Skin epidermis (tissue), 12 donors: ENCODE results near the gene KRT72.

ENCODE experiments used
- H3K27ac ChIP-seq, 21 experiments: fragments of 200-600 bp; sonication (generic) in 11 of 21; one replicate each; pipeline ENCODE4 v1.5.0; 2020; ENCODE audit warnings: mild to moderate bottlenecking in 3 of 21, inconsistent platforms in 2 of 21, moderate library complexity in 2 of 21
- H3K4me3 ChIP-seq, 7 experiments: fragments of 200-600 bp; sonication (generic) in 2 of 7; one replicate each; pipeline ENCODE4 v1.5.0; 2020; ENCODE audit warnings: inconsistent platforms in 2 of 7, mild to moderate bottlenecking in 2 of 7, moderate library complexity in 1 of 7

KRT72 gene

DNA sequence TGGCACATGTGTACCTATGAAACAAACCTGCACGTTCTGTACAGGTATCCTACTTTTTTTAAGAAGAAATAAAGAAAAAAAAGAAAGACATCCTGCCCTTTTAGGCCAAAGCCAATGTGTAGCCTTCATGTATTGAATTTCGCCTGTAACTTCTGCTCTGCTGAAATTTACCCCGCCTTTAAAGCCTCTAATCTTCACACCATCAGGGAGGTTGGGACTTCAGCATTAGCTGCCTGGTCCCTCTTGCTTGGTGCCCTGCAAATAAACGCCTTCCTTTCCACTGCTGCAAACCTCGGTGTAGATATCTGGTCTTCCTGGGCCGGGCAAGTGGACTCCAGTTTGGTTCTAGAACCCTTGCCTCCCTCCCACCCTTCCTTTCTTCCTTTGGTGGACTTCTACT lies 45.7 kb downstream of the KRT72 start:
- no peak overlapping the region for H3K4me3 ChIP-seq
- H3K27ac ChIP-seq: no peak overlapping the region

DNA sequence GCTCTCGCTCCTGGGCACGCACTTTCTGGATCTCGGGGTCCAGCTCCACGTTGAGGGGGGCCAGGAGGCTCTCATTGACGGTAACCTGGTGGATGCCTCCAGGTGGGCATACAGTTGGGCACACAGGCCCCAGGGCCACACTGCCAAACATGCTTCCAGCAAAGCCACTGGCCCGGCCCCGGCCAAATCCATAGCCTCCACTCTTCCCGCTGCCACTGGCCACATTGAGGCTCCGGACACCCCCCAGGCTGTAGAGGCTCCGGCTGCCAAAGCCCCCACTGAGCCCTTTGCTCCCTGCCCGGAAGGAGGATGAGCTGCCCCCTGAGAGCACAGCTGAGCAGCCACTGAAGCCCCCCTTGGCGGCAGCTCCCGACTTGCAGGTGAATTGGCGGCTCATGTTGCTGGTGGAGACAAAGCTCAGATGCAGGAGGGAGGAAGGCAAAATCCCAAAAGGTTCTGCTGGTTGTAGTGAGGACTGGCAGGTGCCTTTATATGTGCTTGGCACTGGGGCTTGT lies 48.5 kb downstream of the KRT72 start, which contains the start of gene KRT71:
Gene KRT71 (minus strand): TSS at position 465 of the 515 bp plus-strand sequence. CDS start 68 bp downstream, at position 397.
- Histone ChIP-seq H3K27ac (no peak within 1 kb of the TSS), H3K4me3 (no peak within 1 kb of the TSS)

- Histone ChIP-seq H3K27ac (no peak overlapping the region), H3K4me3 (no peak overlapping the region)
These were observed 49.2 kb downstream of the KRT72 start for GRCh38 chr12:52552055-52552454.

- no peak overlapping the region for H3K27ac ChIP-seq
- H3K4me3 ChIP-seq: no peak overlapping the region
These were observed 49.9 kb downstream of the KRT72 start for GRCh38 chr12:52551216-52551865.

GRCh38 chr12:52546126-52546525 lies 55.1 kb downstream of the KRT72 start:
- H3K27ac ChIP-seq: no peak overlapping the region
- H3K4me3 ChIP-seq: no peak overlapping the region

GRCh38 chr12:52543985-52544883 lies 57.0 kb downstream of the KRT72 start:
- peak overlapping the region in 7 of 21 experiments; percentile 3 to 64 (median 39) for H3K27ac ChIP-seq
- no peak overlapping the region for H3K4me3 ChIP-seq

DNA sequence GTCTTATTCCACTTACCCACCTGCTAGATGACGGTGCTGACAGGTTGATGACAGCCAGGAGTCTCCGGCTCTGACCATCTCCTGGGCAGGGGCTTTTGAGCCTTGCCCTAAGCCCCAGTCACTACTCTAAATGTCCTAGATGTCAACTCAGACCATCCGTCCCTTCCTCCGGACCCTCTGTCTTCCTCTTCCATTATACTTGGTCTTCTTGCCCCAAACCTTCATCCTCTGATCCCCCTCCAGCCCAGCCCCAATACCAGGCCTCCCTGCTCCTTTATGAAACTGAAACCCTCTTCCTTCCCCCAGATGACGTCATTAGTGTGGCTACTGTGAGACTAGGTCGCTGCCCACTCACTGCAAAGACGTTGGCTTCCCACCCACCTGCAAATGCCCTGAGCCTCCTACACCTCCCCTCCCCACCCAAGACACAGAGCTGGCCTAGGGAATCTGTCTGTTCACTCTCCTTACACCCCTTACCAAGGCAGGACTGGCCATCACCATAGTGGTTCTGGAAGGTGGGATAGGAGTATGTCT lies 58.4 kb downstream of the KRT72 start:
- Histone ChIP-seq H3K4me3 (no peak overlapping the region), H3K27ac (no peak overlapping the region)

GRCh38 chr12:52542157-52542556 lies 59.1 kb downstream of the KRT72 start:
- Histone ChIP-seq H3K4me3 (no peak overlapping the region), H3K27ac (peak overlapping the region in 1 of 21 experiments; percentile 17)

GRCh38 chr12:52541709-52542108 lies 59.6 kb downstream of the KRT72 start:
- H3K27ac ChIP-seq: no peak overlapping the region
- no peak overlapping the region for H3K4me3 ChIP-seq

DNA sequence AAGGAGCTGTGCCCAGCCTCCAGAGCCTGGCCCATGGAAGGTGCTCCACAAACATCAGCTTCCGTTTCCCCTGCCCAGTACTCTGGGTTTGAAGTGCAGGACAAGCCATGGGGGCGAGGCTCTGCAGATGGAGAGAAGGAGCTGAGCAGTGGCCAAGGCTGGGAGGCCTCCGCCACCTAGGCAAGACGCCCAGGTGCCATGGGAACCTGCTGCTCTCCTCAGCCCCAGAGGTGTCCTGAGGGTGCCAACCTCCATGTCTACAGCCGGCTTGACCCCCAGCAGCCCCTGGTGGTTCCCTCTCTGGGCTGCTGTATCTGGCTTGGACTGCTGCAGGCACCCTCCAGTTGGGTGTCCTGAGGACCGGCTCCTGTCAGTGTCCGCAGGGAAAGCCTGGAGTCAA lies 60.7 kb downstream of the KRT72 start:
- H3K27ac ChIP-seq: peak overlapping the region in 1 of 21 experiments; percentile 76

GRCh38 chr12:52539821-52540173 lies 61.5 kb downstream of the KRT72 start:
- Histone ChIP-seq H3K27ac (peak overlapping the region in 12 of 21 experiments; percentile 18 to 76 (median 42)), H3K4me3 (no peak overlapping the region)

More for the DNA sequence above, 60.7 kb downstream of the KRT72 start:
- no peak overlapping the region for H3K4me3 ChIP-seq

DNA sequence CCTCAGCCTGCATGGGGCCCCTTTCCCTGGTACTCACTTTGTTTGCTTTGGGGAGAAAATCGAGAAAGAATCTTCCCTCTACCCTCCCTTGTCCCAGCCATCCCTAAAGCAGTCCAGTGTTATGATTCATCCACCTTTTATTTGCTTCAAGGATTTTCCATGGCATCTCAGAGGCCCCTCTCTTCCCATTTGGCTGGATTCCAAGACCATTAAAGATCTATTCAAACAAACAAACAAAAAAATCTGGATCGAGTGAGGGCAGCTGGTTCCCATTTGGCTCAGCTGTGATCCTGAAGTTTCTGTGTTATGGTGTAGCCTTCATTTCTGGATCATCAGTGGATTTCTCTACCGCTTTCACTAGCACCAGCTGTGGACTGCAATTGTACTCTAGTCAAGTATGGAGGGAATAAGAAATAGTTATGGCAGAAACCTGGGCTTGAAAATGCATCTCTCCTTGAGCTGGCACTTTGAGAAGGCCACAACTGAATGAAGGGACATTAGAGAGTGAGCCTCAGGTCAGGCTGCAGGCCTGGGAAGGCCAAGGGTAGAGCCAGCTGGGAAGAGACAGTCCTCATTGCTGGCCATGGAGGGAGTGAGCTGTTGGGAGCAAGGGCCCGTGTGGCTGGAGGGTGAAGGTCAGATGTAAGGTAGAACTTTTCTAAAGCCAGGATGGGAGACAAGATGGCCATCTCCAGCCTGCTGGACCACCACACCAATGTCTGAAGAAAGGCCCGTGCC lies 62.0 kb downstream of the KRT72 start:
- Histone ChIP-seq H3K27ac (peak overlapping the region in 14 of 21 experiments; percentile 21 to 76 (median 54)), H3K4me3 (no peak overlapping the region)

GRCh38 chr12:52537101-52537500 lies 64.2 kb downstream of the KRT72 start:
- Histone ChIP-seq H3K4me3 (no peak overlapping the region), H3K27ac (no peak overlapping the region)
